LNCAP (cell line): Measurements from ENCODE around the gene TMEM258.

Source experiments
- TF ChIP-seq, protein P1 (sequence below): fragments of 450-650 bp; IDR thresholded peaks from 2 replicates; pipeline ENCODE4 v1.5.1; 2017; ENCODE audit warnings: mild to moderate bottlenecking

The TMEM258 gene

DNA sequence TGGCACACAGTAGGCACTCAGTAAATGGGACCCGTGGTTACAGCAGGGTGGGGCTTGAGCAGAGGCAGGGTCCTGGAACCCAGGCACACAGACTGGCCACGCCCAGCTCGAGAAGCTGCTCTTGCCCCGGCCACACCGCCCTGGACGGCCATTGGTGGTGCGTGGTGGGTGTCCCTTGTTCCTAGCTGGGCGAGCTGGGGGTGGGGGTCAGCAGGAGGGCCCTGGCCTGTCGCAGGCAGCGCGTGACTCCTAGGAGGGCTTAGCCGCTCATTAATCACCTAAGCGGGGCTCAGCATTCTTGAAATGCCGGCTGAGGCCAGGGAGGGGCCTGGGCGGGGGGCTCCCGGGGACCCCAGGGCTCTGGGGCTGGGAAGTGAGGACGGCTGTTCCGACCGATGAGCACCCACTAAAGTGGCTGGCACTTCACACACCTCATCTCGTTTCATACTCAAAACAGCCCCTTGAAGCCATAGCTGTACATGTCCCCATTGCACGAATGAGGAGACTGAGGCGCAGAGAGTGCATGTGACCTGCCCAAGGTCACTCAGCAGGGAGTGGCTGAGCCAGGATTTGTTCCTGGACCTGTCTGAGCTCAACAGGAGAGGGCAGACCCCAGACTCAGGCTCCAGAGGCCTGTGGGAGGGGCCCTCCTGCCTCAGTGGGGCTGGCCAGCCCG is 28.3 kb downstream of the TMEM258 start:
- TF ChIP-seq, protein P1, sequence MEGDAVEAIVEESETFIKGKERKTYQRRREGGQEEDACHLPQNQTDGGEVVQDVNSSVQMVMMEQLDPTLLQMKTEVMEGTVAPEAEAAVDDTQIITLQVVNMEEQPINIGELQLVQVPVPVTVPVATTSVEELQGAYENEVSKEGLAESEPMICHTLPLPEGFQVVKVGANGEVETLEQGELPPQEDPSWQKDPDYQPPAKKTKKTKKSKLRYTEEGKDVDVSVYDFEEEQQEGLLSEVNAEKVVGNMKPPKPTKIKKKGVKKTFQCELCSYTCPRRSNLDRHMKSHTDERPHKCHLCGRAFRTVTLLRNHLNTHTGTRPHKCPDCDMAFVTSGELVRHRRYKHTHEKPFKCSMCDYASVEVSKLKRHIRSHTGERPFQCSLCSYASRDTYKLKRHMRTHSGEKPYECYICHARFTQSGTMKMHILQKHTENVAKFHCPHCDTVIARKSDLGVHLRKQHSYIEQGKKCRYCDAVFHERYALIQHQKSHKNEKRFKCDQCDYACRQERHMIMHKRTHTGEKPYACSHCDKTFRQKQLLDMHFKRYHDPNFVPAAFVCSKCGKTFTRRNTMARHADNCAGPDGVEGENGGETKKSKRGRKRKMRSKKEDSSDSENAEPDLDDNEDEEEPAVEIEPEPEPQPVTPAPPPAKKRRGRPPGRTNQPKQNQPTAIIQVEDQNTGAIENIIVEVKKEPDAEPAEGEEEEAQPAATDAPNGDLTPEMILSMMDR = no peak

DNA sequence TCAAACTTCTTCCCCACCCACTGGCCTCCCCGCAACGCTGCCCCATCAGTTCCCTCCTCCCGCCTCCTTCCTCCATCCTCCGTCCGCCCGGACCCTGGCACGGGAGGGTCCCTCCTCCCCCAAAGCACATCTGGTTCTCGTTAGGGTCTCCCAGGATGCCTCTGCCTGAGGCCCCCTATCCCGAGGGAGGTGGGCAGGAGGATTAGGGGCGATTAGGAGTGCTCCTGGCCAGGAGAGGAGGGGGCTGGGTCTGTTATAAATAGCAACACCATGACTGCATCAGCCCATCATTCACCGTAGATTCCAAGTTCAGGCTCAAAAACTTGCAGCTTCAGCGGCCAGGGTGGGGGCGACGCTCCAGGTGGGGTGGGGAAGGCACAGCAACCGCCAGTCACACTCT is 29.6 kb downstream of the TMEM258 start:
- TF ChIP-seq, protein P1 = no peak

DNA sequence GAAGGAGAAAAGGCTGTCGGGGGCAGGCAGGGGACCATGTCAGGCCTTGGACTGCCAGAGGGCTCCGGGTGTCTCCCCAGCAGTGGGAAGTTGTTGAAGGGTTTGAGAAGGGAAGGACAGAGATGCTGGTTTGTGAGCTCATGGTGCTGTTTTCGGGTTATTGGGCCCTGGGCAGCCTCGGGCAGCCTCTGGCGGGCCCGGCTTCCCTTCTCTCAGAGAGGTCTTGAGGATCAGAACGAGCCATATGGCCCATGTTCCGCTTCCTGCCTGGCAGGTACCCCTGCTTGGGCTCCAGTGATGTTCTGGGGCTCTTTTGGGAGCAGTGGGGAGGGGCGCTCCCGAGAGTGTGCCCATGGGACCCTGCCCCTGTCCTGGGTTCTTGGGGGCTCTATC is 30.2 kb downstream of the TMEM258 start:
- TF ChIP-seq, protein P1 = no peak

DNA sequence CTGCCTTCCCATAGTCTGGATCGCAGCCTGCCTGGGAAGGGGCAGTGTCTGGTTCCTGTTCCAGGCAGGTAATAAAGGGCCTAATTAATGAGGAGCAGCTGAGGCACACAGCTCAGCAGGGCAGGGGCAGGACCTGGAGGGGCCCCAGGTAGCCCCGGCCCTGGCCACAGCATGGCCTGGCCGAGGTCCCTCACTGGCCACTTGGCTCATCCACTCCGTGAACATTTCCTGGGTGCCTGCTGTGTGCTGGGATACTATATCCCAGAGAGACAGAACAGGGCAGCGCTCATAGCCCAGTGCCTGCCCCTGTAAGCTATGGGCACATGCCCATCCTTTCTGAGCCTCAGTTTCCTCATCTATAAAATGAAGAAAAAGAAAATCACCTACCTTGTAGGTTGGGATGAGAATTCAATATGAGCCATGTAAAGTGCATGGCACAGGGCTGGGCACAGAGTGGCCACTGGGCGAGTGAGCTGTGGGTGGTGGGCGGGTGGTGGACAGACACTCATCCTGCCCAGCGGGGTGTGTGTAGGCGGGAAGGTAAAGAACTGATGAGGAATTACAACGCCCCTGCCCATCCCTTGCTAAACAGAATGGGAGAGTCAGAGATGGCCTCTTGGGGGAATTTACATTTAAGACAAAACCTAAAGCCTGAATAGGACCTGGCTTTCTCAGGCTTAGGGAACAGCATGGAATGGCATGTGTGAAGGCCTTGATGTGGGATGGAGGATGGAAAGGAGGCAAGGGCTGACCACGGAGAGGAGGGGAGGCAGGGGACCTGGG is 30.8 kb downstream of the TMEM258 start:
- TF ChIP-seq, protein P1 = no peak

DNA sequence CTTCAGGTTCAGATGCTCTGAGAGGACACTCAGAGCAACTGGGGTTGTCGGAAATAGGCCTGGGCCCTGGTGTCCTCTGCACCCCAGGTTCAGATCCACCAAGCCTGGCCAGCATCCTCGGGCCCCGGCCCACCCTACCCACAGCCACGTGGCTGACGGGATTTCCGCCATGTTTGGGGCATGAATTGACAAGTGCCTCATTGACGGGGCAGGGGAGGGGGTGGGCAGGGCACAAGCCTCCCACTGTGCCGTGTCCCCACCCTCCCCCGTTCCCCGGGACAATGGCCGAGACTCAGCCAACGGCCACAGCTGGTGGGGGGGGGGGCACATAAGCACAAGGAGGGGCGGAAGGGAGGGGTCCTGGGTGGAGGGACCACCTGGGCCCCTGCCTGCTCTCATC is 31.5 kb downstream of the TMEM258 start:
- TF ChIP-seq, protein P1 = no peak

DNA sequence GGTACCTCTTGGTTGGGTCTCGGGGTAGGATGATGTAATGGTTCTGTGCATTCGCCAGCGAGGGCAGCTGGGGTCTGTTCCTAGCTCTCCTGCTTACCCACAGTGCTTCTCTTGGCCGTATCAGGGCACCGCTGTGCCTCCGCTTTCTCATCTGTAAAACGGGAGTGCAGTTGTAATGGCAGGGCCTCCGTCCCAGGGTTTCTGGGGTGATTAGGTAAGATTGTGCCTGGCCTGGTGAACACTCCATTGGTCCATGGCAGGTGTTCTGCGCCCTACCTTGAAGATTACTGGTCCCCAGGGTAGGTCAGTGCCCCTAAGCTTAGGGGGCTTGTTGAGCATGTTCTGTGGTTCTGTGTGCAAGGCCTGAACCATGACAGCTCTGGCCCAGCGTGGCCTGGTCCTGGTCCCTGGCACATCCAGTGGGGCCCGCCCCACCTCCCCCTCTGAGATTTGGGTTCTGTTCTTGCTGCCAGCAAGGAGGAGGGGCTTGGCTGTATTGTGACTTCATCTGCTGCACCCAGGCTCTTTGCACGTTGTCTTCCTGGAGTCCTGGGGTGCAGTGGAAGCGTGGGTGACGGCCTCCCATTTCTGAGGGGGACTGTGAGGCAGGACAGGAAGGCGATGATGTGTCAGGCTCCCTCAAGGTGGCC is 35.1 kb downstream of the TMEM258 start:
- TF ChIP-seq, protein P1 = no peak

DNA sequence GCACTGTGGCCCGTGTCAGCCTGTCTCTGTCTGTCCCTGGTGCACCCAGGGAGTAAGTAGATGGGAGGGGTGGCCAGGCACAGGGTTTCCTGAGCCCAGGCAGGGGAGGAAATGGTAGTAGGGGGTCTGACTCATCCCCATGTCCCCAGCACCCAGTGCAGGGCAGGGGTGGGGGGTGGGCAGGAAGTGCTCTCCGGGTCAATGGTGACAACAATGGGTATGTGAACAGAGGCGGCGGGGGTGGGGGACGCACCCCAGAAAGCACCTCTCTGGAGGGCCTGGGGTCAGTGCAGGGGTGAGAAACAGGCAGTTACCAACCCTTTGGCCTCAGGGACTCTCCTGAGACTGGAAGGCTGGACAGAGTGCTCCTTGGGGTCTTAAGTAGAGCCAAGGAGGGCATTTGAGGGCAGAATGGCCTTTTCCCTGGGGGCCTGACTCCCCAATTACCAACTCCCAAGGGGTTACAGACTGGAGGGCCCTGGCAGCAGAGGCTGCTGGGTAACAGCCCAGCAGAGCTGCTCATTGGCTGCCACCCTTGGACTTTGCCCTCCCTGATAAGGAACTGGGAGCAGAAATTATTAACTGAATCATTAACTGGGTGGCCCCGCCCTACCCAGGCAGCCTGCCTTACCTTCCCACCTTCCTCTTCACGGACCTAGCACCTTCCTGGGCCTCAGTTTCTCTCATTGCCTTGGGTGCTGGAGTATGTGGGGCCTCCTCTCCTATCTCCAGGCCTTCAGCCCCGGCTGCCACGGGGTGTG is 35.8 kb downstream of the TMEM258 start:
- TF ChIP-seq, protein P1 = no peak
